K562 (cell line): ENCODE measurements around the gene AIFM3. TPM values are rescaled to one million over a fixed set of nuclear protein-coding genes. Genes with fewer than 3 reads are reported as not detected.

Experiments
- ARID4B ChIP-seq: sonication (generic); formaldehyde crosslinking; IDR thresholded peaks from 2 replicates; pipeline ENCODE4 v1.8.0; 2022; ENCODE audit warnings: mild to moderate bottlenecking, missing genetic modification reagents
- CTBP1 ChIP-seq: fragments of 450-650 bp; IDR thresholded peaks from 2 replicates; pipeline ENCODE4 v1.6.1; 2016; ENCODE audit warnings: borderline replicate concordance
- DMBX1 ChIP-seq: fragments of 250-450 bp; sonication (Bioruptor Pico); IDR thresholded peaks from 2 replicates; pipeline ENCODE4 v1.8.0; 2022; ENCODE audit warnings: inconsistent platforms, mild to moderate bottlenecking, moderate library complexity, borderline replicate concordance
- PCBP1 ChIP-seq: fragments of 200-400 bp; formaldehyde crosslinking; IDR thresholded peaks from 2 replicates; pipeline ENCODE4 v1.6.1; 2018; ENCODE audit warnings: mild to moderate bottlenecking, low read depth, low read length; ENCODE audit not compliant: poor library complexity, severe bottlenecking
- PKNOX1 ChIP-seq: fragments of 450-650 bp; IDR thresholded peaks from 2 replicates; pipeline ENCODE4 v1.6.1; 2016
- PTTG1 ChIP-seq: fragments of 450-650 bp; IDR thresholded peaks from 2 replicates; pipeline ENCODE4 v1.6.1; 2016; ENCODE audit warnings: low read depth, mild to moderate bottlenecking, missing genetic modification characterization, missing compliant biosample characterization
- RFX7 ChIP-seq: fragments of 250-450 bp; sonication (Bioruptor Pico); IDR thresholded peaks from 2 replicates; pipeline ENCODE4 v1.5.1; 2021; ENCODE audit warnings: mild to moderate bottlenecking
- SNAPC5 ChIP-seq: fragments of 250-450 bp; sonication (Bioruptor Pico); IDR thresholded peaks from 2 replicates; pipeline ENCODE4 v1.8.0; 2021; ENCODE audit warnings: moderate library complexity, mild to moderate bottlenecking, inconsistent platforms
- SRF ChIP-seq, 2 experiments: fragments of 250-450, 450-650 bp in 1 of 2; sonication (Bioruptor Pico) in 1 of 2; sonication (generic) in 1 of 2; formaldehyde crosslinking; IDR thresholded peaks; 2 replicates each; pipeline versions ENCODE4 v1.5.0 to v1.5.1; 2020 to 2022; ENCODE audit warnings: mild to moderate bottlenecking in 1 of 2, missing genetic modification reagents in 1 of 2
- ZBTB40 ChIP-seq, 2 experiments: fragments of 450-650 bp in 1 of 2; sonication (generic) in 1 of 2; formaldehyde crosslinking in 1 of 2; IDR thresholded peaks; 2 replicates each; pipeline versions ENCODE4 v1.7.1 to v1.9.0; 2016 to 2022; ENCODE audit warnings: inconsistent platforms in 1 of 2, mild to moderate bottlenecking in 1 of 2, missing genetic modification reagents in 1 of 2
- ZFP30 ChIP-seq: fragments of 250-450 bp; sonication (Bioruptor Pico); IDR thresholded peaks from 2 replicates; pipeline ENCODE4 v1.8.0; 2022; ENCODE audit warnings: moderate library complexity, mild to moderate bottlenecking, inconsistent platforms, borderline replicate concordance
- ZKSCAN1 ChIP-seq: fragments of 150-350 bp; IDR thresholded peaks from 2 replicates; pipeline ENCODE4 v1.6.1; 2016; ENCODE audit warnings: low read depth, low read length
- ZNF184 ChIP-seq: sonication (generic); formaldehyde crosslinking; IDR thresholded peaks from 2 replicates; pipeline ENCODE4 v1.5.0; 2020; ENCODE audit warnings: missing genetic modification reagents
- polyA plus RNA-seq, 8 experiments: library from polyadenylated mRNA; depleted of rRNA in 4 of 8; stranded (reverse) in 5 of 8; unstranded in 3 of 8; fragments of >200 nt; fragmentation: Nextera tagmentation in 2 of 8; fragmentation: Illumina TruSeq in 1 of 8; extraction: Ambion mirVana in 2 of 8; extraction: Trizol in 1 of 8; gene quantifications; 2 replicates each; pipeline versions ENCODE4 v1.2.1 to v1.2.3, GENCODE V29; 2011 to 2014; ENCODE audit warnings: inconsistent platforms in 1 of 8, missing spikeins in 1 of 8
- total RNA-seq, 7 experiments: library from RNA; depleted of rRNA in 6 of 7; stranded (reverse); fragments of >200 nt in 6 of 7; fragmentation: Illumina TruSeq in 2 of 7; extraction: Trizol in 2 of 7; gene quantifications; 2 replicates each; pipeline versions ENCODE4 v1.2.1 to v1.2.3, GENCODE V29; 2011 to 2021; ENCODE audit warnings: low replicate concordance in 1 of 7

The AIFM3 gene
- total and polyA plus RNA-seq, 9 of the 15 experiments (the other 6 are each of a cell fraction or from before 2014, with no cell fraction given), result 0.03 to 0.20 (median 0.07) TPM; not detected in 1

GRCh38 chr22:21014202-21014725 lies 47.2 kb downstream of the AIFM3 start (continued):
- TF ChIP-seq PKNOX1 (no peak), CTBP1 (no peak), ARID4B (no peak), ZNF184 (CRISPR knock-in tag) (no peak), ZBTB40 (IDR thresholded peaks at IDR 0.05) (no peak), ZBTB40 (CRISPR knock-in tag; IDR thresholded peaks at IDR 0.05) (no peak), RFX7 (CRISPR knock-in tag) (no peak), SRF (CRISPR knock-in tag; IDR thresholded peaks at IDR 0.05) (0 out of 4 replicates have a peak, but pooled peaks of 1 of the 2 experiments have one; percentile 35), DMBX1 (no peak), PTTG1 (tag) (no peak), SNAPC5 (CRISPR knock-in tag) (no peak), ZKSCAN1 (no peak; the same call in 1 of the 2 replicates), PCBP1 (peak; percentile 81), ZFP30 (no peak)
